Lower leg skin (tissue), 3 donors: ENCODE measurements around the gene OSGIN1.

ENCODE experiments used
- CTCF ChIP-seq, 3 donors: fragments of 450-650 bp; IDR thresholded peaks; one replicate each; pipeline ENCODE4 v1.5.1; 2016; ENCODE audit warnings: antibody characterized with exemption in 3 of 3, mild to moderate bottlenecking in 3 of 3, moderate library complexity in 2 of 3
- POLR2A ChIP-seq, 2 donors: fragments of 450-650 bp; IDR thresholded peaks; one replicate each; pipeline ENCODE4 v1.6.1; 2016 to 2017; ENCODE audit warnings: antibody characterized with exemption in 2 of 2, mild to moderate bottlenecking in 1 of 2, moderate library complexity in 1 of 2

- no peak for TF ChIP-seq CTCF (IDR thresholded peaks at IDR 0.05)
- no peak for TF ChIP-seq POLR2A (IDR thresholded peaks at IDR 0.05)
Observed at GRCh38 chr16:83972256-83973008, 19.4 kb downstream of the OSGIN1 start.
